NCI-H1105 treated with DMSO at 0.1 percent for 48 hours (cell line): ENCODE measurements around the gene CADPS.

Experiments
- DNase-seq: peaks from one replicate; lab custom pipeline; 2025; lab: John Stamatoyannopoulos, UW

The CADPS gene

GRCh38 chr3:62873761-62874710 lies 1.2 kb downstream of the CADPS start:
- peak; percentile 76 for DNase-seq

- no peak for DNase-seq
These were observed 1.8 kb downstream of the CADPS start for GRCh38 chr3:62873451-62873760.

- DNase-seq = no peak
These were observed 2.9 kb downstream of the CADPS start for GRCh38 chr3:62872318-62872717.

GRCh38 chr3:62870321-62870720 lies 4.9 kb downstream of the CADPS start:
- no peak for DNase-seq

GRCh38 chr3:62863648-62864047 lies 11.6 kb downstream of the CADPS start:
- DNase-seq = no peak

- no peak for DNase-seq
These were observed 15.9 kb downstream of the CADPS start for GRCh38 chr3:62859203-62859791.

- DNase-seq = no peak
These were observed 29.2 kb downstream of the CADPS start for GRCh38 chr3:62845996-62846395.

GRCh38 chr3:62843508-62843907 lies 31.7 kb downstream of the CADPS start:
- no peak for DNase-seq

GRCh38 chr3:62839748-62840147 lies 35.5 kb downstream of the CADPS start:
- no peak for DNase-seq

- DNase-seq = no peak
These were observed 38.0 kb downstream of the CADPS start for GRCh38 chr3:62837145-62837787.

GRCh38 chr3:62835554-62836236 lies 39.5 kb downstream of the CADPS start:
- no peak for DNase-seq

GRCh38 chr3:62833538-62833937 lies 41.7 kb downstream of the CADPS start:
- DNase-seq = no peak

- no peak for DNase-seq
These were observed 42.7 kb downstream of the CADPS start for GRCh38 chr3:62832553-62832952.

- no peak for DNase-seq
These were observed 44.4 kb downstream of the CADPS start for GRCh38 chr3:62830727-62831322.

GRCh38 chr3:62827550-62827949 lies 47.7 kb downstream of the CADPS start:
- no peak for DNase-seq

- no peak for DNase-seq
These were observed 50.1 kb downstream of the CADPS start for GRCh38 chr3:62824965-62825592.

GRCh38 chr3:62823461-62824050 lies 51.7 kb downstream of the CADPS start:
- no peak for DNase-seq

- no peak for DNase-seq
These were observed 52.3 kb downstream of the CADPS start for GRCh38 chr3:62822905-62823304.

- no peak for DNase-seq
These were observed 56.9 kb downstream of the CADPS start for GRCh38 chr3:62818347-62818746.

GRCh38 chr3:62817678-62818077 lies 57.5 kb downstream of the CADPS start:
- no peak for DNase-seq

GRCh38 chr3:62815981-62816380 lies 59.2 kb downstream of the CADPS start:
- DNase-seq = no peak
